HG02623 (cell line): ENCODE results near the gene CA10.

ENCODE experiments used
- ATAC-seq: cut with Tn5 transposase; IDR thresholded peaks from one replicate; pipeline ENCODE4 v1.9.1; 2021; ENCODE audit warnings: moderate library complexity; ENCODE audit not compliant: unreplicated experiment

Gene CA10

GRCh38 chr17:51820766-51821165 is 337.7 kb downstream of the CA10 start:
- ATAC-seq, result no peak

- ATAC-seq, result no peak
These were observed 338.3 kb downstream of the CA10 start for GRCh38 chr17:51820252-51820651.

GRCh38 chr17:51819341-51820219 is 338.9 kb downstream of the CA10 start:
- no peak for ATAC-seq

GRCh38 chr17:51818777-51819176 is 339.7 kb downstream of the CA10 start:
- no peak for ATAC-seq

- ATAC-seq, result no peak
These were observed 340.6 kb downstream of the CA10 start for GRCh38 chr17:51817955-51818354.

- no peak for ATAC-seq
These were observed 341.4 kb downstream of the CA10 start for GRCh38 chr17:51817117-51817516.

- no peak for ATAC-seq
These were observed 343.4 kb downstream of the CA10 start for GRCh38 chr17:51815097-51815496.

- ATAC-seq, result no peak
These were observed 344.0 kb downstream of the CA10 start for GRCh38 chr17:51814521-51814920.

- ATAC-seq, result no peak
These were observed 344.7 kb downstream of the CA10 start for GRCh38 chr17:51813784-51814174.

GRCh38 chr17:51813140-51813783 is 345.3 kb downstream of the CA10 start:
- ATAC-seq, result no peak

- no peak for ATAC-seq
These were observed 351.1 kb downstream of the CA10 start for GRCh38 chr17:51807460-51807859.

GRCh38 chr17:51805765-51806164 is 352.7 kb downstream of the CA10 start:
- ATAC-seq, result no peak

- no peak for ATAC-seq
These were observed 353.3 kb downstream of the CA10 start for GRCh38 chr17:51805185-51805584.

GRCh38 chr17:51803161-51803560 is 355.4 kb downstream of the CA10 start:
- no peak for ATAC-seq

GRCh38 chr17:51802544-51802943 is 356.0 kb downstream of the CA10 start:
- no peak for ATAC-seq

- no peak for ATAC-seq
These were observed 356.9 kb downstream of the CA10 start for GRCh38 chr17:51801626-51802025.

- ATAC-seq, result no peak
These were observed 358.5 kb downstream of the CA10 start for GRCh38 chr17:51799981-51800380.

- no peak for ATAC-seq
These were observed 359.3 kb downstream of the CA10 start for GRCh38 chr17:51799240-51799639.

- ATAC-seq, result no peak
These were observed 361.4 kb downstream of the CA10 start for GRCh38 chr17:51797150-51797549.

GRCh38 chr17:51796026-51796425 is 362.5 kb downstream of the CA10 start:
- ATAC-seq, result no peak

- ATAC-seq, result no peak
These were observed 363.1 kb downstream of the CA10 start for GRCh38 chr17:51795401-51795800.

- no peak for ATAC-seq
These were observed 364.0 kb downstream of the CA10 start for GRCh38 chr17:51794466-51794865.
